GM18526 (cell line): ENCODE data around the gene OR51Q1.

Experiments
- POLR2A ChIP-seq: IDR thresholded peaks from 3 replicates; pipeline ENCODE4 v1.6.1; 2011; ENCODE audit not compliant: insufficient read length; ENCODE audit errors: extremely low read depth

OR51Q1 gene

GRCh38 chr11:5421811-5422210, at the start of gene OR51Q1:
OR51Q1 (plus strand) TSS chr11:5422111; CDS start chr11:5422201, 90 bp downstream.
- no peak for TF ChIP-seq POLR2A

- no peak for TF ChIP-seq POLR2A
Observed at GRCh38 chr11:5380740-5381342, 41.1 kb upstream of the OR51Q1 start.

GRCh38 chr11:5383576-5383975, 38.3 kb upstream of the OR51Q1 start, which contains the start of gene OR51M1:
OR51M1 (plus strand) TSS chr11:5383812; CDS start chr11:5389399, 5,587 bp downstream.
- TF ChIP-seq POLR2A = no peak

- TF ChIP-seq POLR2A = no peak
Observed at GRCh38 chr11:5384335-5384734, 37.6 kb upstream of the OR51Q1 start.

- no peak for TF ChIP-seq POLR2A
Observed at GRCh38 chr11:5390210-5390609, 31.7 kb upstream of the OR51Q1 start.

- TF ChIP-seq POLR2A = no peak
Observed at GRCh38 chr11:5394091-5394490, 27.8 kb upstream of the OR51Q1 start.

GRCh38 chr11:5398936-5399335, 23.0 kb upstream of the OR51Q1 start:
- no peak for TF ChIP-seq POLR2A

- TF ChIP-seq POLR2A = no peak
Observed at GRCh38 chr11:5405173-5405572, 16.7 kb upstream of the OR51Q1 start.

- TF ChIP-seq POLR2A = no peak
Observed at GRCh38 chr11:5420993-5421392, 918 bp upstream of the OR51Q1 start.

- TF ChIP-seq POLR2A = no peak
Observed at GRCh38 chr11:5423131-5423530, 1.2 kb downstream of the OR51Q1 start.

- no peak for TF ChIP-seq POLR2A
Observed at GRCh38 chr11:5441414-5441813, 19.5 kb downstream of the OR51Q1 start, which contains the start of gene OR51I1. OR51I1 (minus strand) TSS chr11:5441514; CDS start chr11:5441514, 0 bp downstream.

- no peak for TF ChIP-seq POLR2A
Observed at GRCh38 chr11:5443835-5444393, 22.0 kb downstream of the OR51Q1 start.

GRCh38 chr11:5449023-5449422, 27.1 kb downstream of the OR51Q1 start, which contains the start of gene OR51I2:
OR51I2 (plus strand) TSS chr11:5449323; CDS start chr11:5453489, 4,166 bp downstream.
- TF ChIP-seq POLR2A = no peak

GRCh38 chr11:5449432-5449831, 27.5 kb downstream of the OR51Q1 start:
- no peak for TF ChIP-seq POLR2A

- TF ChIP-seq POLR2A = no peak
Observed at GRCh38 chr11:5460983-5461621, 39.2 kb downstream of the OR51Q1 start.

GRCh38 chr11:5467527-5467926, 45.6 kb downstream of the OR51Q1 start:
- no peak for TF ChIP-seq POLR2A
